Coronary artery (tissue), 2 donors: ENCODE measurements around the gene IL19.

Experiments used
- DNase-seq: peaks from one replicate; pipeline ENCODE4 v3.0.0-alpha.2; 2017; ENCODE audit warnings: low spot score
- H3K27ac ChIP-seq, 2 donors: fragments of 200-600 bp; sonication (generic); one replicate each; pipeline ENCODE4 v1.5.1; 2016 to 2019
- H3K4me3 ChIP-seq: fragments of 200-600 bp; sonication (generic); 2 replicates; pipeline ENCODE4 v1.5.1; 2016; ENCODE audit warnings: mild to moderate bottlenecking, moderate library complexity
- CTCF ChIP-seq: fragments of 200-600 bp; sonication (generic); IDR thresholded peaks from one replicate; pipeline ENCODE4 v1.5.1; 2019; ENCODE audit warnings: antibody characterized with exemption

Gene IL19

GRCh38 chr1:206794294-206794908 lies 23.8 kb downstream of the IL19 start:
- no peak overlapping the region for H3K27ac ChIP-seq
- TF ChIP-seq CTCF, result no peak

GRCh38 chr1:206796116-206796515 lies 25.5 kb downstream of the IL19 start:
- Histone ChIP-seq H3K4me3 (no peak overlapping the region), H3K27ac (no peak overlapping the region)
- no peak for TF ChIP-seq CTCF
- DNase-seq, result no peak

More at GRCh38 chr1:206794294-206794908, 23.8 kb downstream of the IL19 start:
- no peak for DNase-seq
- H3K4me3 ChIP-seq, result no peak overlapping the region

- no peak overlapping the region for H3K27ac ChIP-seq
- no peak for DNase-seq
Measured at GRCh38 chr1:206796981-206797402, 26.4 kb downstream of the IL19 start.

GRCh38 chr1:206797534-206798383 lies 27.2 kb downstream of the IL19 start:
- H3K4me3 ChIP-seq, result no peak overlapping the region
- no peak overlapping the region for H3K27ac ChIP-seq
- DNase-seq, result no peak
- TF ChIP-seq CTCF, result no peak

More at GRCh38 chr1:206796981-206797402, 26.4 kb downstream of the IL19 start:
- no peak overlapping the region for H3K4me3 ChIP-seq
- no peak for TF ChIP-seq CTCF

GRCh38 chr1:206798384-206798996 lies 27.9 kb downstream of the IL19 start:
- DNase-seq, result no peak
- no peak for TF ChIP-seq CTCF
- Histone ChIP-seq H3K4me3 (no peak overlapping the region), H3K27ac (no peak overlapping the region)

- H3K4me3 ChIP-seq, result no peak overlapping the region
- DNase-seq, result no peak
- H3K27ac ChIP-seq, result no peak overlapping the region
- TF ChIP-seq CTCF, result no peak
Measured at GRCh38 chr1:206799311-206799710, 28.7 kb downstream of the IL19 start.
